PC-3 (cell line): ENCODE measurements around the gene ME1.

Experiments used
- EZH2 ChIP-seq: fragments of 300-600 bp; sonication (generic); IDR thresholded peaks from one replicate; pipeline ENCODE4 v1.6.1; 2017; ENCODE audit warnings: antibody characterized with exemption, mild to moderate bottlenecking, low read length; ENCODE audit not compliant: unreplicated experiment
- TF ChIP-seq, protein P1 (sequence below): fragments of 300-600 bp; sonication (generic); conservative IDR thresholded peaks from 2 replicates; pipeline ENCODE4 v1.5.1; 2017; ENCODE audit warnings: antibody characterized with exemption, low read depth, mild to moderate bottlenecking, low read length

DNA sequence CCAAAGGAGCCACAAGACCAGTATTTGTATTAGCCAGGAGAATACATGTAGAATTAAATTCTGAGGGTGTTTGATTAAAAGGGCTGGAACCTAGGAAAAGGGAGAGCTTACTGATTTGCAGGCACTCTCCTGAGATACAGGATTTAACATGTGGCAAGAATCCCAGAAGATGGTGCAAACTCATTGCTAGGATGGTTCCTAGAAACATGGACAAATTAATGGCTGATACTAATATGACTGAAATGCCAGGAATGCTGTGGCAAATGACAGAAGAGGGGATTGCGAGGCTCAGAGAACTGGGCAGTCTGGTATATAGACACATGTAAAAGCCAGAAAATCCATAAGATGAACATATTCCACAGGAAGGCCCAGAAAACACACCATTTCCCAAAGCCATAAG is 119.6 kb downstream of the ME1 start:
- TF ChIP-seq, protein P1, sequence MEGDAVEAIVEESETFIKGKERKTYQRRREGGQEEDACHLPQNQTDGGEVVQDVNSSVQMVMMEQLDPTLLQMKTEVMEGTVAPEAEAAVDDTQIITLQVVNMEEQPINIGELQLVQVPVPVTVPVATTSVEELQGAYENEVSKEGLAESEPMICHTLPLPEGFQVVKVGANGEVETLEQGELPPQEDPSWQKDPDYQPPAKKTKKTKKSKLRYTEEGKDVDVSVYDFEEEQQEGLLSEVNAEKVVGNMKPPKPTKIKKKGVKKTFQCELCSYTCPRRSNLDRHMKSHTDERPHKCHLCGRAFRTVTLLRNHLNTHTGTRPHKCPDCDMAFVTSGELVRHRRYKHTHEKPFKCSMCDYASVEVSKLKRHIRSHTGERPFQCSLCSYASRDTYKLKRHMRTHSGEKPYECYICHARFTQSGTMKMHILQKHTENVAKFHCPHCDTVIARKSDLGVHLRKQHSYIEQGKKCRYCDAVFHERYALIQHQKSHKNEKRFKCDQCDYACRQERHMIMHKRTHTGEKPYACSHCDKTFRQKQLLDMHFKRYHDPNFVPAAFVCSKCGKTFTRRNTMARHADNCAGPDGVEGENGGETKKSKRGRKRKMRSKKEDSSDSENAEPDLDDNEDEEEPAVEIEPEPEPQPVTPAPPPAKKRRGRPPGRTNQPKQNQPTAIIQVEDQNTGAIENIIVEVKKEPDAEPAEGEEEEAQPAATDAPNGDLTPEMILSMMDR = no peak
- TF ChIP-seq EZH2 = no peak
